22Rv1 (cell line): ENCODE measurements around the gene DAAM1.

ENCODE experiments used
- ZFX ChIP-seq: fragments of 450-650 bp; IDR thresholded peaks from 2 replicates; pipeline ENCODE4 v1.6.1; 2017; ENCODE audit warnings: antibody characterized with exemption, borderline replicate concordance
- TF ChIP-seq, protein P1 (sequence below): fragments of 450-650 bp; IDR thresholded peaks from 2 replicates; pipeline ENCODE4 v1.5.1; 2017; ENCODE audit warnings: mild to moderate bottlenecking

DNA sequence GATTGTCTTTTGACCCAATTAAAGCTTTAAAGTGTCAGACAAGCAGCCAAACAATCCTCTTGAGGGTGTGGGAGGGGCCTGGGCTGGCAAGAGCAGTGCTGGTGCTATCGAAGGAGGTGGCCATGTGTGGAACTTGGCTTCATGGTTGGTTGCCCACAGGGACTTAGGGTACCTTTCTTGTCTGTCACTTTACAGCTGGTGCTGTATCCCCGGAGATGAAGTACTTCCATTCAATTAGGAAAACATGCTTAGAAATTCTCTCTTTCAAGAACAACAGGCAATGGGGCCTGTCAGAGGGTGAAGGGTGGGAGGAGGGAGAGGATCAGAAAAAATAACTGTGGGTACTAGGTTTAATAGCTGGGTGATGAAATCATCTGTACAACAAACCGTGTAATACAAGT, 86.5 kb downstream of the DAAM1 start:
- TF ChIP-seq, protein P1, sequence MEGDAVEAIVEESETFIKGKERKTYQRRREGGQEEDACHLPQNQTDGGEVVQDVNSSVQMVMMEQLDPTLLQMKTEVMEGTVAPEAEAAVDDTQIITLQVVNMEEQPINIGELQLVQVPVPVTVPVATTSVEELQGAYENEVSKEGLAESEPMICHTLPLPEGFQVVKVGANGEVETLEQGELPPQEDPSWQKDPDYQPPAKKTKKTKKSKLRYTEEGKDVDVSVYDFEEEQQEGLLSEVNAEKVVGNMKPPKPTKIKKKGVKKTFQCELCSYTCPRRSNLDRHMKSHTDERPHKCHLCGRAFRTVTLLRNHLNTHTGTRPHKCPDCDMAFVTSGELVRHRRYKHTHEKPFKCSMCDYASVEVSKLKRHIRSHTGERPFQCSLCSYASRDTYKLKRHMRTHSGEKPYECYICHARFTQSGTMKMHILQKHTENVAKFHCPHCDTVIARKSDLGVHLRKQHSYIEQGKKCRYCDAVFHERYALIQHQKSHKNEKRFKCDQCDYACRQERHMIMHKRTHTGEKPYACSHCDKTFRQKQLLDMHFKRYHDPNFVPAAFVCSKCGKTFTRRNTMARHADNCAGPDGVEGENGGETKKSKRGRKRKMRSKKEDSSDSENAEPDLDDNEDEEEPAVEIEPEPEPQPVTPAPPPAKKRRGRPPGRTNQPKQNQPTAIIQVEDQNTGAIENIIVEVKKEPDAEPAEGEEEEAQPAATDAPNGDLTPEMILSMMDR = no peak
- no peak for TF ChIP-seq ZFX
